Heart right ventricle (tissue), 16 donors: ENCODE data around the gene ARL17B. TPM values are rescaled to one million over a fixed set of nuclear protein-coding genes. Genes with fewer than 3 reads are reported as not detected.
"Not testable (repeated sequence)": the region's sequence is repeated elsewhere in the genome, so short reads cannot be mapped to it uniquely, and the experiment has no call there.

Source experiments
- ATAC-seq, 8 donors: fragments of 200-7000 bp; cut with Tn5 transposase; one replicate each; pipeline ENCODE4 v1.9.1; 2020; ENCODE audit warnings: mild to moderate bottlenecking in 8 of 8, moderate library complexity in 8 of 8, moderate number of reproducible peaks in 1 of 8
- DNase-seq, 2 donors: peaks; one replicate each; pipeline ENCODE4 v3.0.0-alpha.2; 2020
- H3K27ac ChIP-seq, 10 donors: fragments of 200-600 bp; sonication (generic) in 2 of 10; one replicate each; pipeline versions ENCODE4 v1.5.0 to v1.8.0; 2020 to 2022; ENCODE audit warnings: mild to moderate bottlenecking in 3 of 10
- H3K27me3 ChIP-seq, 7 donors: fragments of 200-600 bp; one replicate each; pipeline ENCODE4 v1.8.0; 2021 to 2022; ENCODE audit warnings: mild to moderate bottlenecking in 2 of 7
- H3K36me3 ChIP-seq, 9 donors: fragments of 200-600 bp; sonication (generic) in 1 of 9; one replicate each; pipeline versions ENCODE4 v1.5.0 to v1.8.0; 2020 to 2022; ENCODE audit warnings: mild to moderate bottlenecking in 2 of 9
- H3K4me1 ChIP-seq, 9 donors: fragments of 200-600 bp; sonication (generic) in 1 of 9; one replicate each; pipeline versions ENCODE4 v1.5.0 to v1.8.0; 2020 to 2022; ENCODE audit warnings: mild to moderate bottlenecking in 4 of 9
- H3K4me3 ChIP-seq, 10 donors: fragments of 200-600 bp; sonication (generic) in 2 of 10; one replicate each; pipeline versions ENCODE4 v1.5.0 to v1.8.0; 2020 to 2022; ENCODE audit warnings: mild to moderate bottlenecking in 7 of 10, moderate library complexity in 2 of 10
- H3K9me3 ChIP-seq, 11 donors: fragments of 200-600 bp in 10 of 11; sonication (generic) in 2 of 11; one replicate each; pipeline versions ENCODE4 v1.5.0 to v1.8.0; 2013 to 2022; ENCODE audit warnings: mild to moderate bottlenecking in 2 of 11, control low read depth in 1 of 11, moderate library complexity in 1 of 11
- WGBS, 2 donors: extraction: QIAGEN DNeasy Blood & Tissue Kit; methylation state at CpG; one replicate each; pipeline ENCODE4 v1.1.7; 2013; ENCODE audit warnings: inconsistent platforms in 1 of 2; 5-methylcytosine and 5-hydroxymethylcytosine counted together
- intact Hi-C, 10 donors: fragments of 100-400 bp; cut with DNase I; formaldehyde crosslinking; loops; one replicate each; pipeline versions ENCODE4 v1.11.1 to v1.14.2; 2022
- polyA plus RNA-seq, 2 donors: library from polyadenylated mRNA; stranded (reverse); fragments of 200-250 nt; gene quantifications; one replicate each; pipeline ENCODE4 v1.2.3, GENCODE V29; 2013
- total RNA-seq, 10 donors: library from RNA; stranded (reverse); fragmentation: NEBNext Ultra II Directional in 3 of 10; extraction: Animal tissue kit (Norgen Biotek cat#: 25700) in 3 of 10; gene quantifications; one replicate each; pipeline versions ENCODE4 v1.2.1 to v1.2.4, GENCODE V29; 2021 to 2023
- TF ChIP-seq, protein P1 (sequence below), 9 donors: fragments of 200-600 bp; sonication (generic) in 2 of 9; IDR thresholded peaks; one replicate each; pipeline versions ENCODE4 v1.5.0 to v1.8.0; 2021 to 2022; ENCODE audit warnings: antibody characterized with exemption in 9 of 9, mild to moderate bottlenecking in 5 of 9, moderate library complexity in 1 of 9
- donor health status: Arrhythmogenic right ventricular cardiomyopathy.
- donor health status: ischemic (EF 13 %, LVEDD 7.1; RV severe dilation, severe dysfunction).
- donor health status: healthy with polysubstance abuse.
- donor health status: DM: no; HTN: yes; CAD: no.
- donor health status: DM: no; HTN: no; CAD: no.
- donor health status: ischemic (EF 25% LVEDD 6.9; RV normal size, moderate dysfunction).
- donor health status: ischemic (EF 25% LVEDD 5.7; RV mildly dilated, moderate dysfunction).
- donor health status: healthy.
- donor health status: DM: yes; HTN: yes; CAD: no.
- donor health status: Ischemic cardiomyopathy.
- donor health status: ischemic (EF 35%, LVEDD 5.7; RV mildly dilated, moderate dysfunction).
- donor health status: nonischemic (EF 11% LVEDD 7.7; RV severe dilation, severe dysfunction).
- donor health status: DM: yes; HTN: yes; CAD: no.
- donor health status: PGD.
- donor health status: ischemic (EF 29% LVEDD 5.4; RV normal size, mild dysfunction).
- donor health status: nonischemic (EF 23%, LVEDD 6.1; RV moderate dilation, normal function).

ARL17B gene
- total and polyA plus RNA-seq, 12 donors = 3.6 to 16.0 (median 8.0) TPM

DNA sequence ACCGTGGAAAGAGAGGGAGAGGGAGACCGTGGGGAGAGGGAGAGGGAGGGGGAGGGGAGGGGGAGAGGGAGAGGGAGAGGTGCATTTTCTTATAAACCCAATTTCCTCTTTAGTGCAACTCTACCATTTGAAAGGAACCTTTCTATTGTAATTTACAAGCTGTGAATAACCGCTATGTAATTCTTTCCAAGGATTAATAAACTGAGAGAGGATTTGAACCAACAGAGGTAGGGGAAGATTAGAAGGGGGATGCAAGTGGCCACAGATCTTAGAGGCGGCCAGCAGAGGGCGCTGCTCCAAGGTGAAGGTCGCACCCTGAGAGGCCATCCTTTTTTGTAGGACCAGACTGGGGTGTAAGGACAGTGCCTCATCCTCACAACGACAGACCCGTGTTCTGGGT lies 107.8 kb downstream of the ARL17B start:
- H3K9me3 ChIP-seq, H3K27me3 ChIP-seq, intact Hi-C loops, H3K4me1 ChIP-seq, H3K4me3 ChIP-seq, H3K27ac ChIP-seq, H3K36me3 ChIP-seq: not testable (repeated sequence)
- TF ChIP-seq, protein P1, sequence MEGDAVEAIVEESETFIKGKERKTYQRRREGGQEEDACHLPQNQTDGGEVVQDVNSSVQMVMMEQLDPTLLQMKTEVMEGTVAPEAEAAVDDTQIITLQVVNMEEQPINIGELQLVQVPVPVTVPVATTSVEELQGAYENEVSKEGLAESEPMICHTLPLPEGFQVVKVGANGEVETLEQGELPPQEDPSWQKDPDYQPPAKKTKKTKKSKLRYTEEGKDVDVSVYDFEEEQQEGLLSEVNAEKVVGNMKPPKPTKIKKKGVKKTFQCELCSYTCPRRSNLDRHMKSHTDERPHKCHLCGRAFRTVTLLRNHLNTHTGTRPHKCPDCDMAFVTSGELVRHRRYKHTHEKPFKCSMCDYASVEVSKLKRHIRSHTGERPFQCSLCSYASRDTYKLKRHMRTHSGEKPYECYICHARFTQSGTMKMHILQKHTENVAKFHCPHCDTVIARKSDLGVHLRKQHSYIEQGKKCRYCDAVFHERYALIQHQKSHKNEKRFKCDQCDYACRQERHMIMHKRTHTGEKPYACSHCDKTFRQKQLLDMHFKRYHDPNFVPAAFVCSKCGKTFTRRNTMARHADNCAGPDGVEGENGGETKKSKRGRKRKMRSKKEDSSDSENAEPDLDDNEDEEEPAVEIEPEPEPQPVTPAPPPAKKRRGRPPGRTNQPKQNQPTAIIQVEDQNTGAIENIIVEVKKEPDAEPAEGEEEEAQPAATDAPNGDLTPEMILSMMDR (IDR thresholded peaks at IDR 0.05) = peak in 8 of 9 donors; percentile 42 to 70 (median 64)
- ATAC-seq (peak in 5 of 8 donors; percentile 67 to 93 (median 87)), DNase-seq (peak; percentile 53 to 75)
- 29 to 36% methylated on average over 8 of the region's 8 CpGs for WGBS, 2 donors

GRCh38 chr17:46252804-46253203 lies 108.8 kb downstream of the ARL17B start:
- DNase-seq, H3K36me3 ChIP-seq, H3K27me3 ChIP-seq, H3K9me3 ChIP-seq, ATAC-seq, H3K4me1 ChIP-seq, H3K4me3 ChIP-seq, intact Hi-C loops, H3K27ac ChIP-seq: not testable (repeated sequence)
- 93 to 94% methylated on average over 19 to 23 of the region's 31 CpGs for WGBS, 2 donors

DNA sequence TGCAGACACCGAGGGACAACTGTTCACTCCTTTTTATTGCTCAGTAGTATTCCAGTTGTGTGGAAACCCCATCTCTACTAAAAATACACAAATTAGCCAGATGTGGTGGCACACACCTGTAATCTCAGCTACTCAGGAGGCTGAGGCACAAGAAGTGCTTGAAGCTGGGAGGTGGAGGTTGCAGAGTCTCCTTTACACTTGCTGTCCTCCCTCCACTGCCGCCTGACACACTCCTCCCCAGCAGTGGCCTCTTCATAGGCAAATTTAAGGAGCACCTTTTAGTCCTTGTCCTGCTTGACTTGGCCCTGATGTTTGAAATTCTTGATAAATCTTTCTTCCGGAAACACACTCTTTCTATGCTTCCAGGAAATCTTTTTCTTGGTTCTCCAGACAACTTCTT lies 112.4 kb downstream of the ARL17B start:
- H3K27ac ChIP-seq, DNase-seq, H3K36me3 ChIP-seq, H3K4me1 ChIP-seq, ATAC-seq, H3K27me3 ChIP-seq, H3K4me3 ChIP-seq, H3K9me3 ChIP-seq, intact Hi-C loops: not testable (repeated sequence)
- WGBS, 2 donors = 81 to 89% methylated on average over 3 of the region's 3 CpGs

- H3K36me3 ChIP-seq, H3K4me3 ChIP-seq, H3K9me3 ChIP-seq, H3K4me1 ChIP-seq, intact Hi-C loops, DNase-seq, H3K27ac ChIP-seq: not testable (repeated sequence)
- H3K27me3 ChIP-seq = peaks cover 0 to 13% (median 0%) of the 10 kb centered on the region in 7 donors
- 75 to 76% methylated on average over 3 to 8 of the region's 14 CpGs for WGBS, 2 donors
- peak in 4 of 8 donors; percentile 21 to 50 (median 38) for ATAC-seq
Measured at GRCh38 chr17:46244949-46245768, 116.4 kb downstream of the ARL17B start.

- H3K27ac ChIP-seq, H3K9me3 ChIP-seq, H3K4me3 ChIP-seq, DNase-seq, H3K36me3 ChIP-seq, intact Hi-C loops, H3K4me1 ChIP-seq: not testable (repeated sequence)
- WGBS, 2 donors = 91 to 92% methylated on average over 9 to 12 of the region's 27 CpGs
- peaks cover 0 to 13% (median 0%) of the 10 kb centered on the region in 7 donors for H3K27me3 ChIP-seq
- peak in 1 of 8 donors; percentile 23 for ATAC-seq
Measured at GRCh38 chr17:46244339-46244913, 117.1 kb downstream of the ARL17B start.

GRCh38 chr17:46243928-46244327 lies 117.6 kb downstream of the ARL17B start:
- 87 to 89% methylated on average over 12 to 13 of the region's 23 CpGs for WGBS, 2 donors
- H3K27ac ChIP-seq, H3K36me3 ChIP-seq, H3K4me1 ChIP-seq, H3K4me3 ChIP-seq, H3K9me3 ChIP-seq, intact Hi-C loops, H3K27me3 ChIP-seq, DNase-seq: not testable (repeated sequence)
- ATAC-seq = peak in 2 of 8 donors; percentile 22 to 25

GRCh38 chr17:46243505-46243904 lies 118.1 kb downstream of the ARL17B start:
- DNase-seq, H3K27me3 ChIP-seq, H3K9me3 ChIP-seq, H3K36me3 ChIP-seq, H3K4me1 ChIP-seq, intact Hi-C loops, H3K27ac ChIP-seq: not testable (repeated sequence)
- peak in 4 of 8 donors; percentile 27 to 47 (median 37) for ATAC-seq
- 2 to 5% methylated on average over 29 to 30 of the region's 38 CpGs for WGBS, 2 donors
- H3K4me3 ChIP-seq = peak overlapping the region in 2 of 10 donors; percentile 24 to 28

DNA sequence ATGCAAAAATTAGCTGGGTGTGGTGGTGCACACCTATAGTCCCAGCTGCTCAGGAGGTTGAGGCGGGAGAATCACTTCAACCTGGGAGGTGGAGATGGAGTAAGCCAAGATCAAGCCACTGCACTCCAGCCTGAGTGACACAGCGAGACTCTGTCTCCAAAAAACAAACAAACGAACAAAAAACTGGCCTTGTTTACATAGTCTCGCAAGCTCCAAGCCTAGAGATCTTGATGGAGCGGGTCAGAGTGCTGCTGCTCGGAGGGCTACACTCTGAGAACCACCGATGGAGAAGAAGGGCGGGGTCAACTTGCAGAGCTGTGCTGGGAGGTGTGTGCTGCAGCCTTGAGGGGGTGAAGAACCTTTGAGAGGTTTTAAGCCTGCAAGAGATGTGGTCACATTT lies 130.2 kb downstream of the ARL17B start:
- intact Hi-C loops, H3K27me3 ChIP-seq: not testable (repeated sequence)
- WGBS, 2 donors = 78 to 84% methylated on average over 6 to 7 of the region's 8 CpGs

More for the DNA sequence above, 130.2 kb downstream of the ARL17B start:
- not testable (repeated sequence) for H3K36me3 ChIP-seq, ATAC-seq, H3K27ac ChIP-seq, H3K9me3 ChIP-seq, DNase-seq, H3K4me3 ChIP-seq, H3K4me1 ChIP-seq
